HuH-7.5 (cell line): ENCODE measurements around the gene CHST15.

Experiments
- DNase-seq: peaks from one replicate; pipeline ENCODE4 v3.0.0; 2011; ENCODE audit warnings: low spot score

The CHST15 gene

DNA sequence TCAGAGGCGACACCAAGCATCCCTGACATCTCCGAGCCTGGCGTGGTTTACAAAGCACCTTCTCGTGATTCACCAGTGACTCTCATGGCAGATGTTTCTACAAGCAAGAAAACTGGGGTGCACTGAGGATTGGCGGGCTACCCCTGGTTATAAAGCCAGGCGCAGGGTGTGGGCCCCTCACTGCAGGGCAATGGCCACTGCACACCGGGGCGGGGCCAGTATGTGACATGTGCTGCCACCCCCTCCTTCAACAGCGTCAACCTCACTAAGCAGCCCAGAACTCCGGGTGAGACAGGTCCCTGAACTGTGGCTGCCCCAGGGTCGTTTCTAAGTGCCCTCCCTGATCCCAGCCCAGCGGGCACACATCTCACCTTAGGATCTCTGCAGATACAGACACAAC is 63.8 kb downstream of the CHST15 start:
- no peak for DNase-seq

- DNase-seq = no peak
Measured at GRCh38 chr10:124028700-124029480, 64.5 kb downstream of the CHST15 start.

DNA sequence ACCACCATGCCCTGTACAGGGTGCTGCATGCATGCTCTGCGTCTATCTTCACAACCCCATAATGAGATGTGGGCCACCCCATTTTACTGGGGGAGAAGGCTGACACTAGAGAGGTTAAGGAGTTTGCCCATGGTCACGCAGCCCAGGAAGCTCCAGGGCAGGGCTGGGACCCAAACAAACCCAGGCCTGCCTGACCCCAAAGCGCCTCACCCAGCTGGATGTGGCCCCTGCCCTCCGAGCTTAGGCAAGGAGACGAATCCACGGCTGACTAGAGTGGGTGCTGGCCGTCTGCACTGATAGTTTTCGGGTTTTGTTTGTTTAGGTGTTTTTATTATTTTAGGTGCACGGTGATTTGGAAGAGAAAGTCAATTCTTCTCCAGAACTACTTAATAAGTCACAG is 65.7 kb downstream of the CHST15 start:
- DNase-seq = no peak

DNA sequence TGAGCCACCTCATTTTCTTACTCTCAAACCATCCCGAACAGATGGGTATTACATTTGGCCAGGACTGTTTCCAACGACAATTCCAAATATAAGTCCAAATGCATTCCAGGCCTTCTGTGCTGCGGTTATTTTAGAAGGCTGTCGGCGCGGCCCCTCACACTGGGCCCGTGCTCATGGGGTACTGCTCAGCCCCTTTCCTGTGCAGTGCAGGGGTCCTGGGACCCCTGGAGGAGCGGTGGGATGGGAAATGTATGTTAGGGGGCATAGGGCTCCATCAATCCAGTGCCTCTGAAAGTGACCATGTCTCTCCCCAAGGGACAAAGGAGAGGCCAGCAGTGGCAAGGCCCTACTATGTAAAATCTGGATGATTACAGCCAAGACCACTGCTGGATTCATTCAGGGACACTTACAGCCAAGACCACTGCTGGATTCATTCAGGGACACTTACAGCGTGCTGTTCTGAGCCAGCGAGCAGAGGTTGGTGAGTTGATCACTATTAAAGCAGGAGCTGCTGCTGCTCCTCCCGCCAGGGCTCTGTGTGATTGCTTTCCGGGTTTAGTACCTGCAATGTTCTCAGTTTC is 66.3 kb downstream of the CHST15 start:
- no peak for DNase-seq

- DNase-seq = no peak
Measured at GRCh38 chr10:124026589-124026939, 66.8 kb downstream of the CHST15 start.

- peak; percentile 40 for DNase-seq
Measured at GRCh38 chr10:124025660-124026588, 67.5 kb downstream of the CHST15 start.

GRCh38 chr10:124025152-124025551 is 68.2 kb downstream of the CHST15 start:
- DNase-seq = no peak

DNA sequence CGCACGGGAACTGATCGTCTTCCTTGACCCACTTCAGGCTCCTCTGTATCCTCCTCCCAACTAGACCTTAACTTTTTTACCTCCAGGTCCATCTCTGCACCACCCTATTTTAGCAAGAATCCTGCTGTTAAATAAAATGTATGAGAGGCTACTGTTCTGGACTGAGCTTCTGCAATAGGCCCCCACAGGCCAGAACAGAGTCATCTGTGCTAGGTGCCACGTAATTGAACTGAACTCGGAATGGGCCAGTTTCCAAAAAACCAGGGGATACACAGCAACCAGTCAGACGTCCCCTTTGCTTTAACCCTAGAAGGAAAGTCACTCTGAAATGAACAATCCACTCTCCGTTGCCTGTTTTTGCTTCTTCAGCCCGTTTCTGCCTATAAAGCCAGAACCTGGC is 71.3 kb downstream of the CHST15 start:
- DNase-seq = no peak

- no peak for DNase-seq
Measured at GRCh38 chr10:124020981-124021815, 72.2 kb downstream of the CHST15 start.

- DNase-seq = no peak
Measured at GRCh38 chr10:124019886-124020797, 73.3 kb downstream of the CHST15 start.

DNA sequence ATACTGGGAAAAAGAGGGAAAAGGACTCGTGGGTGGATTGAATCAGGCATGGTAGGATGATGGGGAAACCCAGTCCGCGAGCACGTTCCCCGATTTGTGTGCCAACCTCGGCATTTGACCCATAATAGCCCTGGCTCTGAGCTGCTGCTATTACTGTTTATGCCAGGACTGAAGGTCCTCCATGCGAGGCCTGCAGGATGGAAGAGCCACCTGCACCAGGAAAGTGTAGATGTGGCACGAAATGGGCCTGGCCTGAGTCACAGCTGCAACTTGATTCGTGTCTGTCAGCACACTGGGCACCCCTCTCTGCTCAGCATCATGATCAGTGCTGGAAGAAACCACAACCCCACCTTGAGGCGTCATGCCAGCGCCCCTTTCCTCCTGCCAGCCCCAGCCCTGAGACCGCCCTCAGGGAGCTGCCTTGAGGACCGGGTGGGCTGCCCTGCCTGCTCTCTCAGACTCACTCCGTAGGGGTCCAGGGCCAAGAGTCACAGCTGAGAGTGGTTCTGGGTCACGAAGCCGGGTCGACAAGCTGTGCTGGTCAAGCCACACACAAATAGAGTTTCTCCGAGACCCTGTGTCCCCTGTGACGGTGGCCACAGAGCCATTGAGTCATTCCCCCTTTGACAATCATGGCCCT is 74.4 kb downstream of the CHST15 start:
- no peak for DNase-seq

DNA sequence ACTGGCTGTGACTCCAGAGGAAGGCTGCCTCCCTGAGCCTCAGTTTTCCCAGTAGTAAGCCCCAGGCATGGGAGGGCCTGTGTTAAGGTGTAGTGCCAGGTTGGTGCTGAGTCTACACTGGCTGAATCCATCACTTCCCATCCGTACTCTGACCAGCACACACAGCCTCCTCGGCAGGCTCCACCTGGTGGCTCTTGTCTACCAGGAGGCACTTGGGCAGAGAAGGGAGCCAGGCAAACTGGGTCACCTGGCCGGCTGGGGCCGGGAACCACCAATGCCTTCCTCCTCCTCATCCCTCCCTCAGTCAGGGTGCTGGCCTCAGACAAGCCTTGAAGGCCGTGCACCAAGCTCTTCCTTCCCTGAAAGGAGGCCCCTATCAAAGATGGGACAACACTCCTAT is 75.7 kb downstream of the CHST15 start:
- DNase-seq = no peak

DNA sequence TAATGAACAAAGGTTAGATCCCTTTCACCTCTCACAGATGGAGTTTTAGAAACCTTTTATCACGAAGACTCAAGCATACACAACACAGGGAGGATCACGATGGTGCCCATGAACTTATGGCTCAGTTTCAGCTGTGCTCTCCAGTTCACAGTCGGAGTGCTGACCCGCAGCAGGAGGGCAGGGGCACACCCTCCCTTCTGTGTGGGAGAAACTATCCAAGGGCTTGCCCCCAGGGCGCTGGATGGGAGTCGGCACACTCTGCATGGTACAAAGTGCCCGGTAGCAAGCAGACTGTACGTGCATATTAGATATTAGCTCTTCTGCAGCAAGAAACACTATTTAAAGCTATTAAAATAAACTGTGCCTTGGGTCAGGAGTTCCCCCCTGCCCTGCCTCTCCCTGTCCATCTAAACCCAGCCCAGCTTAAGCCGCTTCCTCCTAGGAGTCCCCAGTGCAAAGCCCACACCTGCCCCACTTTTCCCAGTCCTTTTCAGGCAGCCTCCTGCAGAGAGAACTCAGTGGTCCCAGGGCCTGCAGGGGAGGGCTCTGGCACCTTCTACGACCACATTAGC is 76.5 kb downstream of the CHST15 start:
- DNase-seq = no peak

DNA sequence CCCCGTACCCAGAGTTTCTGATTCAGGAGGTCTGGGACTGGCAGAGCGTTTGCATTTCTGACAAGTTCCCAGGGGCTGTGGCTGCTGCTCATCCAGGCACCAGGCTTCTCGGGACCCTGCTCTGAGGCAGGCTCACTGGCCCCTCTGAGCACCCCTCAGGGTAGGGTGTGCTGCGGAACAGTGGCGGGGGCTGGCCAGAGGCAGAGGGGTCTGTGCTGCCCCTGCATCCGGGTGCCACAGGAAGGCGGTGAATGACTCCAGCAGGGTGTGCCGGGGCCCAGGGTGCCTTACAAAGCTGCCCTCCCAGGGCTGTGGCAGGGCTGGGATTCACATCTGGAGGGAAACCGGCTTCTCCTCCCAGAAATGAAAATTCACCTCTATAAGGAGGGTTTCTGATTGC is 77.4 kb downstream of the CHST15 start:
- no peak for DNase-seq

GRCh38 chr10:124014416-124015154 is 78.8 kb downstream of the CHST15 start:
- no peak for DNase-seq

DNA sequence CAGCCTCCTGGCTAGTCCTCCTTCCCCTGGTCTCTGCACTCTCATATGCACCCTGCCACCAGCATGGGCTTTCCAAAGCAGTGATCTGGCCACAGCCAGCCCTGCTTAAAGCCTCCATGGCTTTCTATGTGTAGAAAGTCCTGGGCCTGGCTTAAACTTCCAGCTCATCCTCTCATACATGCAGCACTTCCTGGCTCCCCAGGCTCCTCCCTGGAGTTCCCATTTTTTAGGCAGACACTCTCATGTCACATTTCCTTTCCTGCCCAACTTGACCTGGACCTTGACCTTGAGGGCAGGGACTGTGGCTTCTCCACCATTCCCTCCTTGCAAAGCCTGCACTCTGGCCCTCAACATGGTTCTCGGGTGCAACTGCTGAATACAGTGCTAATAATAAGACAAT is 79.5 kb downstream of the CHST15 start:
- no peak for DNase-seq

DNA sequence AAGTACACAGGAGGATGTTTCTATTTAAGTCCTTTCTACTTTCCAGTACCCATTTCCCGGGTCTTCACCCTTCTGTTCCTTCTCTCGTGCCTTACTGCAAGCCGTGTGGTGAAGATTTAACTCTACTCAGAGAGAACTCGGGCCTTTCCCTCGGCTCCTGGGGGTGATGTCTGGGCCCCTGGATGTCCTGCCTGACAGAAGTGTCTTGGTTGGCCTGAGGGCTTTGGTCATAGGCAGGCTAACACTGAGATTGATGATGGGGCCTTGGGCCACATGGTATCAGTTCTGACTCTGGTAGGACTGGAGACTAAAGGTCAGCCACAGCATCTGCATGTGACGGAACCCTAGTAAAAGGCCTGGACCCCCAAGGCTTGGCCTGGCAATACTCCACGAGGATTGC is 80.4 kb downstream of the CHST15 start:
- DNase-seq = no peak

- DNase-seq = no peak
Measured at GRCh38 chr10:124012583-124012982, 80.8 kb downstream of the CHST15 start.

DNA sequence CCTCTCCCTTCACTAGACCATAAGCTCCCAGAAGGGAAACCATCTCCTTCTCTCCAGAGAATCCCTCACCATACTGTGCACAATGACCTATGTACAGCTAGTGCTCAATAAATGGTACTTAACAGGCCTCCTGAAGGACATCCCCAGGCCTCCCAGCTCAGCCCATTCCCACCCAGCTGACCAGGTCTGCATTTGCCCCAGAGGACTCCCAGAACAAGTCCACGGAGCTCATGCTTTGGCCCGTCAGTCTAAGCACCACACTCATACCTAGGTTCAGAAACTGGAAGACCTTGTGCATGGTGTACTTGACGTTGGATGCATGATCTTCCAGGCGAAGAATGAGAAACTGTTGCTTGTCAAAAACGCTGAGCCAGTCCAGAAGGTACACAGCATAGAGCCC is 81.3 kb downstream of the CHST15 start:
- no peak for DNase-seq
